Ecto neural progenitor cell (in vitro differentiated cells): ENCODE data around the gene KCNQ5.
"Not testable (repeated sequence)": the region's sequence is repeated elsewhere in the genome, so short reads cannot be mapped to it uniquely, and the experiment has no call there.

ENCODE experiments used
- DNase-seq: peaks from one replicate; pipeline ENCODE4 v3.0.0-alpha.2; 2018; ENCODE audit warnings: low spot score

Gene KCNQ5

DNA sequence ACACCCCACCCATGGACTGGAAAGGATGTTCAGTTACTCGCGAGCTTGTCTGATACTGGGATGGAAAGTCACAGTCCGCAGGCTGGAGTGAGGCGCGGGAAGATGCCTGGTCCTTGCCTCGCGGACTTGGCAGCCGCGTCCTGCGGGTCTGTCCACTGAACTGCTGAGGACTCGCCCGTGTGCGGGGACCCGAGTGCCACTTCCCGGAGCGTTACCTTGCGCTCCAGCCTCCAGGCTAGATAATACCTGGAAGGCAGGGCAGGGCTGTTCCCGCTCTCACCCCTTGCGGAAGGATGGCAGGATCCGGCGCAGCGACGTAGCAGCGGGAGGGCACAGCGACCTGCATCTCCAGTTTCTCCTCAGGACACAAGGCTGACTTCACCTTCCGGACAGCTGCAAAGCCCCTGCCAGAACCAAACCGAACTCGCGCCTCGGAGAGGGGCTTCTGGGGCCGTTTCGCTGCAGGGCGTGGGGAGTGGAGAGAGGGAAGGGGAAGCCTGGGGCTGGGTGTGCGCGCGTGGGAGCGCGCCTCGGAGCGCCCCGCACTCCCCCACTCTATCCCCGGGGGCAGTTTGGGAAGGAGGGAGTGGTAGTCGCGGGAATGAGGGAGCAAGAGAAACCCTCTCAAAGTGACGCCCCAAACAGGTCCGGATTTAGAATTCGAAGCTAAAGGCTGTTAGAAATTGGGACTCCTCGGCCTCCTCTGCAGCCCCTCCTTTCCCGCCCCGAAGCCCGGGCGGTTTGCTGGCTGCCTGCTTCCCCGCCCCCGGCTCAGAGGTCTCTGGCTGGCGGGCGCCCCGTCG is at the start of gene KCNQ5:
Gene KCNQ5, plus strand, starts transcription at position 774 of the 803 bp plus-strand sequence.
- peak; percentile 60 for DNase-seq

DNA sequence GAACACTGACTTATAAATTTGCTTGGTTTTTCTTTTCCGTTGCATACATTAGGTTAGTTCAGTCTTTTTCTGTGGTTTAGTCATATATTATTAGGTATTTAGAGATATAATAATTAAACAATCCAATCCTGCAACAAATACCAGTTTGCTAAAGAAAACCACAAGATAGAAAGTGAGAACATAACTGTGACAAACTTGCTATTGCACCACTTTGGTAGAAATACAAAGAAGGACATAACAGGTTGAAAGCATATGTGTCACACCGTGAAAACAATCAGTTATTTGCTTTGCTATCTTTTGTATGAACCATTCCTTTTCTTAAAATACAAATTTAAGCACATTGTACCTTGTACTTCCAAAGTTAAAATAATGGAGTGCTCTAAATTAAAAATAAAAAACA is 42.0 kb upstream of the KCNQ5 start:
- DNase-seq = no peak

DNA sequence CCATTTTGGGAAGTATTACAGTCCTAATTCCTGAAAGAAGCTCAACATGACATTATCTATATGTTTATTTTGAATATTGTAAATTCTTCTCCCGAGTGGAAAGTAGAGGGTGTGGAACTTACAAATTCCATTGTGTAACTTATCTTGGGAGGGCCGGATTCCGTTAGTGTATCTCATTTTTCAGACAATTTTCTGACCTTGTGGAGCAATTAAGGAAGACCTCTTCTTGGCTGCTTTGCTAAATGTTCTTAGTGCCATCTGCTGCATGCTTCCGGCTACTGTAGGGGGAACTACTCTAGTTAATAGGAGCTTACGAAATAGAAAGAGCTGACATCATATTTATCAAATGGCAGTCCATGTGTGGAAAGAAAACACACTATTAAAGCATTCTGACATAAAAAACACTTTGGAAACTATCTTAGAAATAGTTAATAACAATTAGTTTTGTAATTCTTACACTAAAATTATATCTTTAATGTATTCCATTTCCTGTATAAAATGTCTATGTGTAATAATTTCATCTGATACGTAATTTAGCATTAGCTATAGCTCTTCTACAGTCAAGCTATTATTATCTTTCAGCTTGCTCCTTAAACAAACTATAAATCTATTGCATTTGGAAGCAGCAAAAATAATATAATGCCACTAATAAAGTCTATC is 41.5 kb upstream of the KCNQ5 start:
- no peak for DNase-seq

DNA sequence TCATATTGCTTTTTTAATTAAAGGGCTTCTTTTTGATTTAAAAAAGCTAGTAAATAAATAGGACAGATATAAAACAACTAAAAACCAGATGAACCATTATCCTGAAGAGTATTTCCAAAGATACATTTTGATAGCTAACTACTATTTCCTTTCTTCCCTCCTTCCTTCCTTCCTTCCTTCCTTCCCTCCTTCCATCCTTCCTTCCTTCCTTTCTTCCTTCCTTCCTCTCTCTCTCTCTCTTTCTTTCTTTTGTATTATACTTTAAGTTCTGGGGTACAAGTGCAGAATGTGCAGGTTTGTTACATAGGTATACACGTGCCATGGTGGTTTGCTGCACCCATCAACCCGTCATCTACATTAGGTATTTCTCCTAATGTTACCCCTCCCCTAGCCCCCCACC is 40.9 kb upstream of the KCNQ5 start:
- DNase-seq = not testable (repeated sequence)

DNA sequence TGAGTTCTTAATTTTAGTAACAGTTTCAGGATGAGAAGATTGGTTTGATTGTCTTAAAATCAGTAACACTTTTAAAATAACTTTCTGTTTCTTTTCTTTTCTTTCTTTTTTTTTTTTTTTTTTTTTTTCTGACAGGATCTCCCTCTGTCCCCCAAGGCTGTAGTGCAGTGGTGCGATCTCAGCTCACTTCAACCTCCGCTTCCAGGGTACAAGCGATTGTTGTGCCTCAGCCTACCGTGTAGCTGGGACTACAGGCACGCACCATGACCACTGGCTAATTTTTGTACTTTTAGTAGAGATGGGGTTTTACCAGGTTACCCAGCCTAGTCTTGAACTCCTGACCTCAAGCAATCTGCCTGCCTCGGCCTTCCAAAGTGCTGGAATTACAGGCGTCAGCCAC is 33.7 kb upstream of the KCNQ5 start:
- DNase-seq = no peak

DNA sequence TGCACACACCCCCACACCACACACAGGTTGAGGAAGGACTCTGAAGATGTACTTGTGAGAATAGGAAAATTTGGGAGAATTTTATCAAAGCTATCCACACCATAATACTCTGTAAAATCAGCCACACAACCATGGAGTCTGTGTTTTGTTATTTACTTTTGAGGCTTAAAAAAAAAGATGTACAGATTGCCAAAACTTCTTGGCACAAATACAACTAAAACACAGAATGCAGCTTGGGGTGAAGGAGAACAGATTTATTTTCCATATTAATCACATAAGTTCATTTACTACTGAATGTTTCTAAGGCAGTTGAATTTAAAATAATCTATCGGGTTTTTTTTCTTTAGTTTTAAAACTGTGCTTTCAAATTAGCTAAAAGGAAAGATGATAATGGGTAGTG is 32.8 kb upstream of the KCNQ5 start:
- DNase-seq = no peak

DNA sequence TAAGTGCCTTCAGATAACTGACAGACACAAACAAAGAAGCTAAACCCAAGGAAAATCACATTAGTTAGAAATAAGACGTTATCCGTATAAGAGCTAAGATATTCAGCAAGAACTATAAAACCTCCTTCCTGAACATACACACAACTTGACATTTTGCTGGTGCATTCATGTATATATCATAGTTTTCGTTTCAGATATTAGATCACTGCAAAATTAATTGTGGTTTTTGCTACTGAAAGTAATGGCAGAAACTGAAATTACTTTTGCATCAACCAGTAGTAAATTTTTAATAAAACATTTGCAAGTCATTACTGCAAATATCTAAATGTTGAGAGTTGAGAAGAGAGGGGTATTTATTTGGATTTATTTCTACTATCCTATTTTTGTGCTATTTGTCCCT is 26.1 kb upstream of the KCNQ5 start:
- no peak for DNase-seq

DNA sequence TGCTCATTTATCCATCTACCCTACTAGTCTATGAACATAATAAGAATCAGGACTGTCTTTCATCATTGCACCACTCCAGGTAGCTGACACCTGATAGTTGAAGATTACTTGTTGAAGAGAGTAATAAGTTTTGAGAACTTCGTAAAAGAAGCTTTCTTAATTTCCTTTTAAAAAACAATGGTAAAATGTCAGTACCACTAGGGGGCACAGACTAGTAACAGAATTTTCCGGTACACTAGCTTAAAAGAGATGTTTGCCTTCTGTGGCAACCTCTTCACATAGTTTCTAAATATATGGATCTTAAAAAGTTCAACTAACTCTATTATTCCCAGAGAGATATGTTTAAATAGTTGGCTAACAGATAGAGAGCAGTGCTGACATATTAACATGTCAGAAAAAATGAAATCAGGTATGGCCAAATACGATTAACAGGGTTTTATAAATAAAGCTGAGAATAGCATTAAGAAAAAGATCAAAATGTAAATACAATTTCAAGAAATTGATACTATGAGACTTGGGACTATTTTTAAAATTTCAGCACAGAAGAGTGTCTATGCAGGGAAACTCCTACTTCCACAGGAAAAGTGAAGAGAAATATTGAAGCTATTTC is 5.4 kb upstream of the KCNQ5 start:
- DNase-seq = no peak

DNA sequence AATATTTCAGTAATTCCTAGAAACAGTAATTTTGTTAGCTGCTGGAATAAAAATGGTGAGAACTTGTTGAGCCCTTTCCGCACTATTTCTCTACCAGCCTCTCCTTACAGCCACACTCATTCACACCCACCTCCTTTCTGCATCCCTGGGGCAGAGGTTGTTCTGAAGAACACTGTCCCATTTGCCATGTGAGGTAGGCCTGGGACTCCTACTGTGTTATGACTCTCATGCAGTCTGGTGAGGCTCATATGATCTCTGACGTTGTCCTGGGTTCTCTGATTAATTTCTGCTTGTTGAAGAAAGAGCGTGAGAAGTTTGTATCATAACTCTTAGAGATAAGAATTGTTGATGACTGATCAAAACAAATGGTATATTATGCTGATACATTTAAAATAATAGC is 4.1 kb upstream of the KCNQ5 start:
- no peak for DNase-seq

DNA sequence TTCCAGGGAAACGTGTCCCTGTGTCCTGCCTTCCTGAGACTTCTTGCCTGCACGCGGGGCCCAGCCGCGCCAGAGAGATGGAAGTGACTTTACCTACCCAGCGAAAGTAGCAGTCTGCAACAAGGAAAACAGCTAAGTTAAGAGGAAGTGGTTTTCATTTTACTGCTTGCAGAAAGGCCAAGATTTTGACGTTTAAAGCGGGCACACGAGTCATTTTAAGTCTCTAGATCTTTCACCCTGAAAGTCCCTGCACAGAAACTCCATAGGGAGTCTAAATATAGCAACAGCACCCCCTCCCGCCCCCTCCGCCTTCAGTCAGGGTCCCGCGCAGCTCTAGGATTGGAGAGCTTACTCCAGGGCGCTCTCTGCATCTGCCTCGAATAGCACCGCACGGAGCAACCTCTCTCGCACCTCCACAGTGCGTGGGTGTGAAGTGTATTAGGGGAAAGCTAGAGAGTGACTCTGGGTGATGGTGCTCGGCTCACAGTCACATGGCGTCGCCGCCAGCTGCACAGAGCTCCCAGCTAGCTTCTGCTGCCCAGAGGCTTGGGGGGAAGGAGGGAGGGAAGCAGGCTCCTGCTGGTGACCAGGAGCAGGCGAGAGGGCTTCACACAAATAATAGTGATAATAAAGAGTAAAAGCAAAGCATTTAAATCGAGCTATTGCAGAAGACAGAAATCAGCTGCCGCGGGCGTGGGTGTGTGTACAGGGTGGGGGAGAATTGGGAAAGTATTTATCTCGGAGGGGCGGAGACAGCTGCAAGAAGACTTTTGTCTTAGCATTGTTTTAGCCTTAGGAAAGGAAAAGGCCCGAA is 1.8 kb upstream of the KCNQ5 start:
- peak; percentile 62 for DNase-seq

DNA sequence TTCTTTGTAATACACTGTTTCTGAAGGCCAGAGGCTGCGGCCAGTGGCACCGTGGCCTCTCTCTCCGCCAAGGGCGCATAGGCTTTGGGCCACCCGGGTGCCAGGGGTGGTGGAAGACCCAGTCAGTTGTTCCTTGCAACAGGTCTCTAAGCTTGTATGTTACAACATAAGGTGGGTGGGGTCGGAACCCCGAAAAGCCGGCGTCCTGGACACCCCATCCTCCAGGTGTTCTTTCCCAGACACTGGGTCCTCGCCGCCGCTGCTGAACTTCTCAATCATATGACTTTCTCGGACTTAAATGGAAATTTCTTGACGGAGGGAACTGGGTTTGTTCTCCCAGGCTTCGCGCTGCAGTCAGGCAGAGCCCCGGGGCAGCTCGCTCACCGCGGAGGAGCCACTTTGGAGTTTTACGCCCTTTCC is 983 bp upstream of the KCNQ5 start:
- DNase-seq = peak; percentile 56

DNA sequence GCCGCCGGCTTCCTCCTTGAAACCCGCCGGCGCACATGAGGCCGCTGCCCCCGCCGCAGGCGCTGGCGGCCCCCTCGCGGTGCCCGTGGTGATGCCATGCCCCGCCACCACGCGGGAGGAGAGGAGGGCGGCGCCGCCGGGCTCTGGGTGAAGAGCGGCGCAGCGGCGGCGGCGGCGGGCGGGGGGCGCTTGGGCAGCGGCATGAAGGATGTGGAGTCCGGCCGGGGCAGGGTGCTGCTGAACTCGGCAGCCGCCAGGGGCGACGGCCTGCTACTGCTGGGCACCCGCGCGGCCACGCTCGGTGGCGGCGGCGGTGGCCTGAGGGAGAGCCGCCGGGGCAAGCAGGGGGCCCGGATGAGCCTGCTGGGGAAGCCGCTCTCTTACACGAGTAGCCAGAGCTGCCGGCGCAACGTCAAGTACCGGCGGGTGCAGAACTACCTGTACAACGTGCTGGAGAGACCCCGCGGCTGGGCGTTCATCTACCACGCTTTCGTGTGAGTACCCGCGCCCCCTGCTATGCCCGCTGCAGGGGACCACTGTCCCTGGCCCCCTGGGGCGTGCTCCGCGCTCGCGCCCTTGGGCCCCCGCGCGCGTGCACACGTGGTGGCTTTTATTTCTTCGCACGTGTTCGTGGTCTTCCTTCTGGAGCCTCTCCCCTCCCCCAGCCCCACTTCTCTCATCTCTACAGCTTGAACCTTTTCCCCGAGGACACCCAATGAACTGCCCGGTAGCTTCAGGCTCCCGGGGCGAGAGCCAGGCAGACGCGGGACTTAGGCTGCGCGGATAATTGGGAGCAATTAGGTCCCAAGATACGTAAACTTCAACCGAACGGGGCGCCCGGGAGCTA is 453 bp downstream of the KCNQ5 start:
- peak; percentile 79 for DNase-seq

DNA sequence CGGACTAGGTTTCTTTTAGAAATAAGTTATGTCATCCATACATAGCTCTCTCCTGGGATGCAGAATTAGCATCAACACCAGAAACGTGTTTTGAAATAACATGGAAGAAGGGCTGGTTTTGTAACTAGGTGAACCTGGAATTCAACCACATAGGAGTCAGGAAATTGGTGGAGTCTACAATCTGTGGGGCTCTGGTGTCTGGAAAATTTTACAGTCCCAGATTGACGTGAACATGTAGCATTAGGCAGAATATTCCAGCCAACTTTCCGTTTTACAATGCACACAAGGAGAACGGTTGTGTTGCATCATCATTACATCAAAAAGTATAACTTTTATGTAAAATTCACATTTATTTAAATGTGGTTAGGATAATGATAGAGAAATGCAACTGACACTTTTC is 1.9 kb downstream of the KCNQ5 start:
- DNase-seq = no peak

DNA sequence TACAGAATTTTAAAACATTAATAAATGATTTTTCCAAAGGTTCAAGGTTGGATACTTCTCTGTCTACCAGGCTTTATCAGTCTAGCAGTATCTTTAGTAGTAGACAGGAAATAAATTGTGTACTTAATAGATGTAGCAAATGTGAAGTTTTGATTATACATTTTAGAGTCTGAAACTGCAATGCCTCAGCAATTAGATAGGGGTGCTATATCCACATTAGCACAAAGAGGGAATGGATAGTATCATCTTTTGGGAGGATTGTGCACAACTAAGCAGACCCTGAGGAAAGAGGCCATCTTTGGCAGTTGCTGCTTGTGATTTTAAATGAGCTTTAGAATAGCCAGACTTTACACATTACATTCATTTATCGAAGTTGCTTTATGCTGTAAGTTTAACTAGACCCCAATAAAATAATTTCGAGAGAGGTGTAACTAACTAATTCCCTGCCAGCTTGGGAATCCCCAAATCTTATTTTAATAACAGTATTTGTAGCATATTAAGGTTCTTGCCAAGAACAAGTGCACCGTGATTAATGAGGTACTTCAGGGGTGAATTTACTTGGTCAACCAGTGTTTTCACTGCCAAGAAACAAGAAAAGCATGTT is 2.8 kb downstream of the KCNQ5 start:
- DNase-seq = no peak

DNA sequence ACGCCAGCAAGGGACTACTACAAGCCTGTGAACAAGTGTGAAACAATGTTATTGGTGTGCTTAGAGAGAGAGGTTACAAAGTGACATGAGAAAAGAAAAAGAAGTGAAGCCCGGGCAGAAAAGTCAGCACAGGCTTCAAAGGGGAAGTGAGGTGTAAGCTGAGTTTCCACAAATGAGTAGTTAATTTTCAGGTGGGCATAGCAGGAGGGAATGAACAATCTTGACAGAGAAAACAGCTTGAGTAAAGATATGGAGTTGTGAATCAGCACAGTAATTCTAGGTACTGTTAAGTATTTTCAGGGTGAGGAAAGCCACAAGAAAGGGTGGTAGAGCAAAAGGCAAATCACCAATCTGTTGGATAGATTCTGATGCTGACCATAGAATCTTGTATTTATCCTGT is 4.3 kb downstream of the KCNQ5 start:
- no peak for DNase-seq

DNA sequence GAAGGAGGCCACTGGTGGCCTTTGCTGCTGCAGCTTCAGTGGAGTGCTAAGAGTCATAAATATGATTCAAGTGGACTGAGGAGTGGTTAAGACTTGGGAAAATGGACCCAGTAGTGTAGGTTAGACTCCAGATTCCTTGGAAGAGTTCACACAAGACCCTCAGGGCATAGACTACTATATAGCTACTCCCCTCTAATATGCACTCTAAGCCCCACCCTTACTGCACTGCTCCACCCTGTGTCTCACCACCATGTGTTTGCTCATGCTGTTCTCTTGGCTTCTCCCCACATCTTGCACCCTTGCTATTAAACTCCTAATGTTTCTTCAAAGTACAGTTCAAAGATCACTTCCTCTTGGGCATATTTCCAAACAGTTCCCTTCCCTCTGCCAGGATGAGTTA is 5.7 kb downstream of the KCNQ5 start:
- DNase-seq = no peak

DNA sequence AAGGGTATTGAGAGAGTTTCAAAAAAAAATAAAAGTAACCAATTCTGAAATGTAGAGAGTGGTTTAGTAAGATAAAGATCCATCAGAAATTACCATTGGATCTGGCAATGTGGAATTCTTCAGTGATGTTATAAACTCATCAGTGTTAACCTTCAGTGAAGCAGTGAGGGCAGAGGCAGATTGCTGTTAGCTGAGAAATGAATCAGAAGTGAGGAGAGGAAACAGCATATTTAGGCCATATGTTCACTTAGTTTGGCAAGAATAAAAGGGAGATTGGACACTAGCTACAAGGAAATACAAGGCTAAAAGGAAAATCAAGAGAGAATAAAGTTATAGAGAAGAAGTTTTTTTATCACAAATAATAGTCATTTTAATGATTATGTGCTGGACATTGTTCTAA is 9.6 kb downstream of the KCNQ5 start:
- DNase-seq = no peak

DNA sequence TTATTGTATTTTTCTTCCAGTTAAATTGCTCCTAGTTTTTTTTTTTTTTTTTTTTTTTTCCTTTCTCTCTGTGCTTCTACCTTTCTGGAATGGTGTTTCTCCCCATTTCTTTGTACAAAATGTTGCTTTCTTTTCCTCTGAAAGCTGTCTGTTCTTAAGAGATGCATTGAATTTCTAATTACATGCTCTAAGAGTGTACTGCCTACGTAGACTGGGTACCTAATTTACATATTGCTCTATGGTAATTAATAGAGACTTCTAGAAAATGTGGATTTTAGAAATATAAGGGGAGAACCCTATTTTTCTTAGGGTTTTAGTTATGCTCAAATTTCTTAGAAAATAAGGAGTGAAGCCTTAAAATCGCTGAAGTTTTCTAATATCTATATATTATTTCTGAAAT is 13.8 kb downstream of the KCNQ5 start:
- no peak for DNase-seq

DNA sequence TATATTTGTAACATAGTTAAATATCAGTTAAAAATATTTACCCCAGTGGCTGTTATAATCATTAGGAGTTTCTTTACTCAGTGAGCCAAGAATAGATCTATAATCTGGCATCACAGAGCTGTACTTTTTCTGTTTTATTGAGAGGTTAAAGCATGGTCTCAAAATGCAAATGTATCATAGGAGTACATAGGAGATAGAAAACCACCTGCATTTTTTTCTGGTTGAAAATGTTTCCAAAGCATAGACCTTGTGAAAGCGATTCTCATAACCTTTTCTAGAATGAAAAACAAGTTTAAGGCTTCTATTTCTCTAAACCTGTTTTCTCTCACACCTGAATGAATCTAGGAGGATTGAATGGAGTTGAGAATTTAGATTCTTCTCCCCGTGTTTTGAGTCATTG is 14.4 kb downstream of the KCNQ5 start:
- no peak for DNase-seq

DNA sequence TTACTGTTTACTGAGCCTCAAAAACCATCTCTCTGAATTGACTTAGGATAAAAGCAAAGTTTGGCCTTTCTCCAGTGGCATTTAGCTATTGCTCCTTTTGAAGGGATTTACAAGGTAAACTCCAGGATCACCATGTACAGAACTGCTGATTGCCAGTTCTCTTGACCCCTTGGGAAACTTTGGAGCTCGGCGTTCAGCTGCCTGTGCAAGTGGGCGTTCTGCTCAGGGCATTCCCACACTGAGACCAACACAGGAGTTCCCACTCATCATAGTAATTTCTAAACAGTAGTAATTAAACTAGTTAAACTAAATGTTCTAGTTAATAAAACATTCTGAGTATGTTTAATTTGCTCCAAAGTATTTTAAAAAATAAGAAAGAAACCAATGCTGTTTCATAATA is 14.9 kb downstream of the KCNQ5 start:
- DNase-seq = no peak
